ENCODE results near the gene TTC5.
A peak's percentile ranks its signal among the peaks of the same experiment; 100 is the strongest.
"Not testable (repeated sequence)": the region's sequence is repeated elsewhere in the genome, so short reads cannot be mapped to it uniquely, and the experiment has no call there.

The TTC5 gene

GRCh38 chr14:20295067-20295466, 10.7 kb downstream of the TTC5 start:
- DNase-seq = no peak

- DNase-seq = no peak
These were observed 11.1 kb downstream of the TTC5 start for GRCh38 chr14:20294636-20295035.

- not testable (repeated sequence) for DNase-seq
These were observed 23.8 kb downstream of the TTC5 start for GRCh38 chr14:20281998-20282397.

GRCh38 chr14:20280265-20280664, 25.5 kb downstream of the TTC5 start:
- not testable (repeated sequence) for DNase-seq

- peak; percentile 16 for DNase-seq
These were observed 27.3 kb downstream of the TTC5 start for GRCh38 chr14:20278414-20278813.

GRCh38 chr14:20277409-20277808, 28.3 kb downstream of the TTC5 start:
- no peak for DNase-seq

GRCh38 chr14:20274062-20274461, 31.7 kb downstream of the TTC5 start:
- DNase-seq = no peak

GRCh38 chr14:20264361-20264760, 41.4 kb downstream of the TTC5 start:
- not testable (repeated sequence) for DNase-seq

- DNase-seq = no peak
These were observed 43.1 kb downstream of the TTC5 start for GRCh38 chr14:20262642-20263128.

GRCh38 chr14:20247646-20248246, 58.0 kb downstream of the TTC5 start:
- no peak for DNase-seq

Data from stimulated activated CD4-positive, alpha-beta T cell treated with anti-CD3 and anti-CD28 coated beads, Interleukin-15, amount 100 ng/mL, for 24 hours (primary cell).